KOPT-K1 (cell line): ENCODE measurements around the gene SLC6A13.

Source experiments
- H3K27ac ChIP-seq: fragments of 200-600 bp; sonication (generic); 2 replicates; pipeline ENCODE4 v1.5.1; 2016; ENCODE audit warnings: antibody characterized with exemption, mild to moderate bottlenecking, low read depth, low read length; ENCODE audit not compliant: poor library complexity, severe bottlenecking
- H3K36me3 ChIP-seq: fragments of 200-600 bp; sonication (generic); 2 replicates; pipeline ENCODE4 v1.5.1; 2017; ENCODE audit warnings: antibody characterized with exemption, mild to moderate bottlenecking, low read length, moderate library complexity; ENCODE audit not compliant: insufficient read depth
- H3K9me3 ChIP-seq: fragments of 200-600 bp; sonication (generic); 2 replicates; pipeline ENCODE4 v1.5.1; 2017; ENCODE audit warnings: antibody characterized with exemption, low read length, mild to moderate bottlenecking; ENCODE audit not compliant: insufficient read depth, poor library complexity, severe bottlenecking

The SLC6A13 gene

GRCh38 chr12:232731-233614, 29.7 kb downstream of the SLC6A13 start:
- Histone ChIP-seq H3K27ac (no peak overlapping the region), H3K9me3 (peaks cover 32% of the 10 kb centered on the region), H3K36me3 (no peaks in the 10 kb centered on the region)

- H3K36me3 ChIP-seq: no peaks in the 10 kb centered on the region
- H3K27ac ChIP-seq: no peak overlapping the region
- peaks cover 14% of the 10 kb centered on the region for H3K9me3 ChIP-seq
Observed at GRCh38 chr12:230925-231671, 31.5 kb downstream of the SLC6A13 start.

GRCh38 chr12:229441-230191, 33.0 kb downstream of the SLC6A13 start:
- Histone ChIP-seq H3K9me3 (peaks cover under 1% of the 10 kb centered on the region), H3K36me3 (no peaks in the 10 kb centered on the region), H3K27ac (no peak overlapping the region)

- H3K9me3 ChIP-seq: no peaks in the 10 kb centered on the region
- H3K27ac ChIP-seq: no peak overlapping the region
- H3K36me3 ChIP-seq: no peaks in the 10 kb centered on the region
Observed at GRCh38 chr12:228846-229200, 33.8 kb downstream of the SLC6A13 start.

GRCh38 chr12:227923-228845, 34.5 kb downstream of the SLC6A13 start:
- no peaks in the 10 kb centered on the region for H3K36me3 ChIP-seq
- H3K27ac ChIP-seq: no peak overlapping the region
- no peaks in the 10 kb centered on the region for H3K9me3 ChIP-seq

GRCh38 chr12:227286-227915, 35.2 kb downstream of the SLC6A13 start:
- Histone ChIP-seq H3K36me3 (no peaks in the 10 kb centered on the region), H3K27ac (no peak overlapping the region), H3K9me3 (no peaks in the 10 kb centered on the region)

GRCh38 chr12:226401-226800, 36.2 kb downstream of the SLC6A13 start:
- no peaks in the 10 kb centered on the region for H3K9me3 ChIP-seq
- H3K27ac ChIP-seq: no peak overlapping the region
- H3K36me3 ChIP-seq: no peaks in the 10 kb centered on the region

GRCh38 chr12:225012-225411, 37.6 kb downstream of the SLC6A13 start:
- Histone ChIP-seq H3K36me3 (no peaks in the 10 kb centered on the region), H3K9me3 (no peaks in the 10 kb centered on the region), H3K27ac (no peak overlapping the region)

GRCh38 chr12:224330-224729, 38.3 kb downstream of the SLC6A13 start:
- Histone ChIP-seq H3K36me3 (no peaks in the 10 kb centered on the region), H3K27ac (no peak overlapping the region), H3K9me3 (no peaks in the 10 kb centered on the region)

GRCh38 chr12:223841-224240, 38.8 kb downstream of the SLC6A13 start:
- H3K27ac ChIP-seq: no peak overlapping the region
- no peaks in the 10 kb centered on the region for H3K9me3 ChIP-seq

GRCh38 chr12:221736-222135, 40.9 kb downstream of the SLC6A13 start:
- no peaks in the 10 kb centered on the region for H3K9me3 ChIP-seq
- no peak overlapping the region for H3K27ac ChIP-seq
- no peaks in the 10 kb centered on the region for H3K36me3 ChIP-seq

More at GRCh38 chr12:223841-224240, 38.8 kb downstream of the SLC6A13 start:
- H3K36me3 ChIP-seq: no peaks in the 10 kb centered on the region

- H3K36me3 ChIP-seq: no peaks in the 10 kb centered on the region
- no peaks in the 10 kb centered on the region for H3K9me3 ChIP-seq
- H3K27ac ChIP-seq: no peak overlapping the region
Observed at GRCh38 chr12:220946-221550, 41.6 kb downstream of the SLC6A13 start.

- Histone ChIP-seq H3K36me3 (no peaks in the 10 kb centered on the region), H3K9me3 (no peaks in the 10 kb centered on the region), H3K27ac (no peak overlapping the region)
Observed at GRCh38 chr12:220491-220890, 42.1 kb downstream of the SLC6A13 start.
